ENCODE data around the gene ZNF385B.

Gene ZNF385B

DNA sequence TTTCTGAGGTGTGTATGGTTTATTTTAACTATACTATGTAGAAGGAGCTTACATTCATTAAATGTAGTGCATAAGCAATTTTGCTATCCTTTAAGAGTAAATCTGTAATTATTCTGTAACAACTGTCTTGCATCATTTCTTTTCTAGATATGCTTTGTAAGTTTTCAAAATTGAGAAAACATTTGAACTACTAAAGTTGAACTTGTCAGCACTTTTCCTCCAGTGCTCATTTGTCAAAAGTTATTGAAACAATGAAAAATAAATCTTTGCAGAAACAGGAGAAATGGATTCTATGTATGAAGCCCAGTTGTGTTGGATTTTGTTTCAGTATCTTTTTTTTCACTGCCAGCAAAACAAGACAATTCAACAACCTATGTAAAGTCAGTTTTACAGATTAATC, 14.5 kb upstream of the ZNF385B start:
- Mint-ChIP-seq H3K4me3 (no peak overlapping the region), H3K36me3 (no peaks in the 10 kb centered on the region), H3K9me3 (no peaks in the 10 kb centered on the region), H3K4me1 (no peaks in the 10 kb centered on the region), H3K27ac (no peak overlapping the region)
- ATAC-seq, result no peak
- no peak for DNase-seq (ENCODE audit: low spot score in 2 of 2)

DNA sequence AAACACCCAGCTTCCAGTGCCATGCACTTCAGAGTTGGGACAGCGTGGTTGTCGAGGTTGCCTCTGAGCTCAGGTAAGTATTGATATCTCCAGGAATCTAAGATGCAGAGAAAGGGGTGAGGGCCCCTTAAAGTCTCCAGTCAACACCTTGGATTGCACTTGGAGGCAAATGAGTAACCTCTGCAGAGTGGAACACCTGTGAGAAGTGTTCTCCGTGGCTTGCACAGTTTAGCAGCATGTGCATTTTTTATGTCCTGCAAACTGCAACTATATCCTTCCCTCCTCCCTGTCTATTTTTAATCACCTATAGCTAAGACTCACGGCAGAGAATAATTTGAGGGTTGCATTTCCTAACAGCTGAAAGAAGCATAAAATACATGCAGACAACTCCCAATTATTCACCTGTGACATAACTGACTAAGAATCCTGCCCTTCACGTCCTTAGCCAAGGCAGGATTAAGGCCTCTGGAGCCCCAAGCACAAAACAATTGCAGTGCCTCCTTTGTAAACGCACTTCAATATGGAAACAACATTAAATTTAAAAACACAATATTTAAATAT, 1.6 kb upstream of the ZNF385B start:
- ATAC-seq (no peak), DNase-seq (ENCODE audit: low spot score in 2 of 2) (no peak)
- Mint-ChIP-seq H3K9me3 (no peaks in the 10 kb centered on the region), H3K36me3 (no peaks in the 10 kb centered on the region), H3K4me3 (no peak overlapping the region), H3K4me1 (peaks cover 8% of the 10 kb centered on the region), H3K27ac (no peak overlapping the region)

DNA sequence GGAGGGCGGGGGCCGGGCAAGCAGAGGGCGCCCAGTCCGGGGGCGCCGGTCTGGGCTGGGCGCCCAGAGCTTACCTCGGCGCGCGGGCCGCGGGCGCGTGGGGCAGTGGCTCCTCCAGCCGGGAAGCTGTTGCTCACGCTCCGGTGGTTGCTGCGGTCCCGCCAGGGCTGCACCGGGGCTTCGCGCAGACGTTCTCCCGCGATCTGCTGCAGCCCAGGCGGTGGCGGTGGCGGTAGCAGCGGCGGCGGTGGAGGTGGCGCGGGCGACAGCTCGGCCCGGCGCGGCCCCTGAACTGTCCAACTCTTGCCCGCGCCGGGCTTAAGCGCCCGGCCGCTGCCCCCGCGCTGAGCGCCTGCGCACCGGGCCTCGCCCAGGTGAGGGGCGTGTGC, 391 bp downstream of the ZNF385B start:
- Mint-ChIP-seq H3K27ac (no peak overlapping the region), H3K4me3 (no peak overlapping the region), H3K36me3 (no peaks in the 10 kb centered on the region), H3K9me3 (no peaks in the 10 kb centered on the region), H3K4me1 (peaks cover 8% of the 10 kb centered on the region)
- peak; percentile 43 for ATAC-seq
- DNase-seq (ENCODE audit: low spot score in 2 of 2), result no peak

DNA sequence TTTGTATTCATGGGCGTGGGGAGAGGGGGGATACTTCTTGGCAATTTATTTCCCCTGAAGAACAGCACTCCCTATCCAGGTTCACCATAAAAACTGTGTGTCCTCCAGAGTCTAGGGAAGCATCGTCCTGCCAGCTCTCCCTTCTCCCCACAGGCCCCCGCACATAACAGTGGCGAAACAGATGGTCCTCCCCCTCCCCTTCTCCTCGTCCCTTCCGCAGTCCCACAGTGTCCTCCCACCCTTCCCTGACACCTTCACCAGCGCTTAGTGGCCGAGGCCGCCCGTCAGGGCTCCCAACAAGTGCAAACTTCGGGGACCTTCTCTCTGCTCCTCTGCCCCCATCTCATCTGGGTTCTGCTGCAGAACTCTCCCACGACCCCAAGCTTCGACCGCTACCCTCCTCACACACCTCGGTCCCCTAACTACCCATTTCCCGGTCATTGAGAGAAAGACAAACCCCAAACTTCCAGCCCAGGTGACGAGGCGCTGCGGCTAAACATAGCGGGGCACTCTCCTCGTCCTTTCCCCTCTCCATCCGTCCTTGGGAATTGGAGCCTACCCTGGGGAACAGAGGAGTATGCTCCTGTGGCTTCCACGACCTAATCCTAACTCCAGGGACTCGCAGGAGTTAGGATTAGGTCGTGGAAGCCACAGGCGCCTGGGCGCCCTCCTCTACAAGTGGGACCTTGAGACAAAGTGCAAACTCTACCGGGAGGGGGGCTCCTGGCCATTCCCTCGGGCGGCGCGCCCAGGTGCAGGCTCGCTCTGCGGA, 971 bp downstream of the ZNF385B start:
- Mint-ChIP-seq H3K9me3 (no peaks in the 10 kb centered on the region), H3K27ac (no peak overlapping the region), H3K36me3 (no peaks in the 10 kb centered on the region), H3K4me3 (no peak overlapping the region), H3K4me1 (peaks cover 8% of the 10 kb centered on the region)
- ATAC-seq (no peak), DNase-seq (ENCODE audit: low spot score in 2 of 2) (no peak)

DNA sequence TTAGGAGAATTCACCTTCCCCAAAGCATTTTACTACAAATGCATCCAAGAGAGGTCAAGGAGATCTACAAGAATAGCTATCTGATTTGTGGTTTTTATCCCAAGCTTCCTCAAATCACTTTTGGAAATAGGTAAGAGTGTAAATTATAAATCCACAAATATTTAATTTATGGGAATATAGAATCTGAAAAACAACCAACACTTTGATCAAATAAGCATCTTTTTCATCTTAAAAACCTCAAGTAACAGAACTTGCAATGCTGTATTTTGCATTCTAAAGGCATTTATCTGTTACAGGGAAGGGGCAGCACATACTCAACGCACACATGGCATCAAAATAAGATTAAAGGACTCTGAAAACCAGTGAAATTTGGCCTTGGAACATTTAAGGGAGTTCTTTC, 1.9 kb downstream of the ZNF385B start:
- DNase-seq (ENCODE audit: low spot score in 2 of 2), result no peak
- H3K4me3 Mint-ChIP-seq, result no peak overlapping the region
- H3K4me1 Mint-ChIP-seq, result peaks cover 8% of the 10 kb centered on the region
- no peak overlapping the region for H3K27ac Mint-ChIP-seq
- no peak for ATAC-seq
- no peaks in the 10 kb centered on the region for H3K9me3 Mint-ChIP-seq
- H3K36me3 Mint-ChIP-seq, result no peaks in the 10 kb centered on the region

DNA sequence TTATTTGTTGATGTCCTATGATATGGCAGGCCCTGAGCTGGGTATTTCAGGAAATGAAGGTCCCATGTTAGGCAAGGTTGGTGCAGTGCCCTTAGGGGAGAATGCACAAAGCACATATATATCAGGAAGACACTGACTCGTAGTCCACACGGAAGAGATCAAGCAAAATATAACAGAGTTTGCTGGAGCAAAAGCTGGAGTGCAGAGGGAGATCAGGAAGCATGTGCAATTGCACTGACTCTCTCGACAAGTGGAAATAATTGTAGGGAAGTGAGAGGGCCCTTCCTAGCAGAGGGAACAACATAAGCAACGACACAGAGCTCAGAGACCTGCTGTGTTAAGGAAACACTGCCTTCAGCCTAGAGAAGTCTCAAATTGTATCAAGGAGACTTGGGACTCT, 4.2 kb downstream of the ZNF385B start:
- H3K36me3 Mint-ChIP-seq, result no peaks in the 10 kb centered on the region
- no peaks in the 10 kb centered on the region for H3K9me3 Mint-ChIP-seq
- H3K27ac Mint-ChIP-seq, result no peak overlapping the region
- no peak overlapping the region for H3K4me3 Mint-ChIP-seq
- peaks cover 8% of the 10 kb centered on the region for H3K4me1 Mint-ChIP-seq
- no peak for DNase-seq (ENCODE audit: low spot score in 2 of 2)
- ATAC-seq, result no peak

DNA sequence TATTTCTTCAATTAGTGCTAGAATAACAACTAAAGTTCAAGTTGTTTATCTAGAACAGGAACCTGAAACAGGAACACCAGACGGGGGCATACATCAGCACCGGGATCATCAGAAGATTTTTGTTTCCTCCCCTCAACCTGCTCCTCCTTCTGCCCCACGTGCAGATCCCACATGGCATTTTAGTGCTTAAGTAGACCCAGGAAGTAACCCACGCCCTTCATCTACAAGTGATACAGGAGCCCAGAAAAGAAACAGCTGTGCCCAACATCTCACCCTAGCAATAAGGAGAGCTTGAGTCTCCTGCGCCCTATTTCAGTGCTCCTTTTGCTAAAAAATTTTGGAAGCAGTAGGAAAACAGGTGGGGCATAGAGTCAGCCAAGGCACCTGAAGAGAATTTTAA, 5.2 kb downstream of the ZNF385B start:
- no peak for ATAC-seq
- no peak for DNase-seq (ENCODE audit: low spot score in 2 of 2)
- H3K27ac Mint-ChIP-seq, result no peak overlapping the region
- peaks cover 8% of the 10 kb centered on the region for H3K4me1 Mint-ChIP-seq
- no peak overlapping the region for H3K4me3 Mint-ChIP-seq
- no peaks in the 10 kb centered on the region for H3K36me3 Mint-ChIP-seq
- no peaks in the 10 kb centered on the region for H3K9me3 Mint-ChIP-seq

DNA sequence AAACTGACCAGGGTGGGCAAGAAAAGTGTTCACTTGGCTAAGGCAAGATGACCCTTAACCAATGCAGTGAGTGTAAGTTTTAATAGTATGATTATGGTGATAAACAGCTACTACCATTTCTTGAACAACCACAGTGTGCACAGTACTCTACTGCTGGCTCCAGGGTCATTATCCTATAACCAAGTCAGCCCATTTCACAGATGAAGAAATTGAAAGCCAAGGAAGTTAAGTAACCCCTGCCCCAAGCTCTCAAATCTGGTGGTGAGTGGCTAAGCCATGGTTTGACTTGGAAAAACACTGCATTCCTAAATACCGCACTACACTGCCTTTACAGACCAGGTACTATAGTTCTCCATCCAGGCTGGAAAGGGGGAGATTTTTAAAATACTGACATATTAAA, 5.7 kb downstream of the ZNF385B start:
- Mint-ChIP-seq H3K36me3 (no peaks in the 10 kb centered on the region), H3K9me3 (no peaks in the 10 kb centered on the region), H3K4me3 (no peak overlapping the region), H3K4me1 (peaks cover 8% of the 10 kb centered on the region), H3K27ac (no peak overlapping the region)
- ATAC-seq, result no peak
- DNase-seq (ENCODE audit: low spot score in 2 of 2), result no peak

DNA sequence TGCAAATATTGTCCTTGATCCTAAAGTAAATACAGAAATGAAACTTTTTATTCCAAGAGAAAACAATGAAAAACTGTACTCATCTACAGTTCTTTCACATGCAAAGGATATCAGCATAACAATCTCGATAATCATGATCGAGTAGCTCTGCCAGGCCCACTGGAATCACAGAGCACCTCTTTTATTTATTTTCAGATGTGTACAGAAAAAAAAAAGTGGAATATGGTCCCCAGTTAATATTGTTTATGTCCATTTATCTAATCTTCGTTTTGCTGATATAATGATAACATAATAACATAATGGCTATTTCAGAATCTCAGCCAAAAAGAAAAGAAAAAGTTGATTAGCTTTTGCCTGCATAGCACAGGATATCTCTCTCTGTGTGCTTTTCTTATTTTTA, 6.5 kb downstream of the ZNF385B start:
- H3K27ac Mint-ChIP-seq, result no peak overlapping the region
- no peak for DNase-seq (ENCODE audit: low spot score in 2 of 2)
- ATAC-seq, result no peak
- no peaks in the 10 kb centered on the region for H3K9me3 Mint-ChIP-seq
- H3K36me3 Mint-ChIP-seq, result no peaks in the 10 kb centered on the region
- no peak overlapping the region for H3K4me3 Mint-ChIP-seq
- H3K4me1 Mint-ChIP-seq, result no peaks in the 10 kb centered on the region

DNA sequence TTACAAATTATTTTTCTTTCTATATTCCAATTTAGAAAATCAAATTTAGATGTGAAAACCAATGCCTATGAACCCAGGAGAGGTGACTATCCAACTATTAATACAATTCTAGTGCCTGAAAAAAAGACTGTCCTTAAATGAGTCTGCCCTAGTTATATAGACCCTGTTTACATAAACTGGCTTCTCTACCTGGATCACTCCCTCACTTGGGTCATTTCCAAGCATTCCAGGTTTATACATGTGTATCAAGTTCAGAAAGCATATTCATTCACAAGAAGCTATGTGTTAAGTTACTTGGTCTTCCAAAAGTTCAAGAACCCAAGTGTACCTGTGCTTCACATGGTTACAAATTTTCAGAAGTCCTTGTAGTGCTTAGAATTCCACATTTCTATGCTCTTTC, 8.3 kb downstream of the ZNF385B start:
- Mint-ChIP-seq H3K27ac (no peak overlapping the region), H3K36me3 (no peaks in the 10 kb centered on the region), H3K4me3 (no peak overlapping the region), H3K9me3 (no peaks in the 10 kb centered on the region), H3K4me1 (no peaks in the 10 kb centered on the region)
- ATAC-seq (no peak), DNase-seq (ENCODE audit: low spot score in 2 of 2) (no peak)

DNA sequence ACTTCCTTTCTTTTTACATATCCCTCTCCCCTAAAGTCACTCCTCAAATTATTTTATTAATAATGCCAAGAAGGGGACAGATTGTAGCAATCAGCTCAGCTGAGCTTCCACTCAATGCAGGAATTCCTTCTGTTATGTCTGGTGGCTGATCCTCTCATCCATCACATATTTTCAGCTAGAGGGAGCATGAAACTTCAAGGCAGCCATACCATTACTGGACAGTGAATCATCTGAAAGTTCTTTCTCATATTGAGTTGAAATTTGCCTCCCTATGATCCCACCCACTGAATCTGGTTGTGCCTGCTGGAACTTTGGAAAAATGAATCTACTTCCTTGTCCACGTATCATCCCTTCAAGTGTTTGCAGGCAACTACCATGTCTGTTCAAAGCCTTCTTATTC, 11.2 kb downstream of the ZNF385B start:
- no peak overlapping the region for H3K27ac Mint-ChIP-seq

DNA sequence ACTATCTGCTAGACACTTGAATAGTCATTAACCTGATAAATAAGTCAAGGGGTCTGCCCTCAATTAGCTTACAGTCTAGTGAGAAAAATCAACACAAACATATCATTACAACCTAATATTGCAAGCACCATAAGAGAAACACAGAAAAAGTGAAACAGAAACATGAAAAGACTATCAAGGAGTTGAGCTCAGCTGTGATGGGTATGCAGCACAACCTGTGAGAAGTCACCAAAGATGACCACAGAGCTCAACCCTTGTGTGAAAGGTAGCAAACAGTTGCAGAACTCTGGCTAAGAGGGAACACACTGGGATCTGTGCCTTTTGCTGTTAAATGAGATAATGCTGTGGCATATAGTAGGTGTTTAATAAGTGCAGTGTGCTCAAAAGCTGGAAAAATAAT, 11.7 kb downstream of the ZNF385B start:
- Mint-ChIP-seq H3K9me3 (no peaks in the 10 kb centered on the region), H3K4me1 (no peaks in the 10 kb centered on the region), H3K4me3 (no peak overlapping the region), H3K36me3 (no peaks in the 10 kb centered on the region), H3K27ac (no peak overlapping the region)
- no peak for DNase-seq (ENCODE audit: low spot score in 2 of 2)
- no peak for ATAC-seq

More for the DNA sequence above, 11.2 kb downstream of the ZNF385B start:
- H3K4me1 Mint-ChIP-seq, result no peaks in the 10 kb centered on the region
- no peak for DNase-seq (ENCODE audit: low spot score in 2 of 2)
- ATAC-seq, result no peak
- no peak overlapping the region for H3K4me3 Mint-ChIP-seq
- H3K36me3 Mint-ChIP-seq, result no peaks in the 10 kb centered on the region
- no peaks in the 10 kb centered on the region for H3K9me3 Mint-ChIP-seq

DNA sequence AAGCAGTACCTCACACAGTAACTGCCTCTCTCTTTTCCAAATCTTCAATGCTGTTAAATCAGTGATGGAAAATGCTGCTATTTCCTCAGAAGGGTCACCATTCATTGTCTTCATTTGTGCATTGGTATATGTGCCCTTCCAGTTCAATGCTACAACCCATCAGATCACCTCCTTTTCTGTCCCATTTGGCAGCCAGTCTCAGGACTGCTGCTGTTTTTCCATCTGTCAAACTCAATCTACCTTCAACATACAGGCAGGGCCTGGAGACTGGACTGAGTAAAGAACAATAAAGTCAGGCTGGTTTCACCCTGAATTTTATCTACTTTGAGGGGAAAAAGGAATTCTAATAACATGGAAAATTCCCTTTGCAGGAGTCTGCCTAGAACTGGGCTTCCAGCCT, 17.9 kb downstream of the ZNF385B start:
- Mint-ChIP-seq H3K4me3 (no peak overlapping the region), H3K27ac (no peak overlapping the region), H3K9me3 (no peaks in the 10 kb centered on the region), H3K36me3 (no peaks in the 10 kb centered on the region), H3K4me1 (no peaks in the 10 kb centered on the region)
- ATAC-seq, result no peak
- no peak for DNase-seq (ENCODE audit: low spot score in 2 of 2)

DNA sequence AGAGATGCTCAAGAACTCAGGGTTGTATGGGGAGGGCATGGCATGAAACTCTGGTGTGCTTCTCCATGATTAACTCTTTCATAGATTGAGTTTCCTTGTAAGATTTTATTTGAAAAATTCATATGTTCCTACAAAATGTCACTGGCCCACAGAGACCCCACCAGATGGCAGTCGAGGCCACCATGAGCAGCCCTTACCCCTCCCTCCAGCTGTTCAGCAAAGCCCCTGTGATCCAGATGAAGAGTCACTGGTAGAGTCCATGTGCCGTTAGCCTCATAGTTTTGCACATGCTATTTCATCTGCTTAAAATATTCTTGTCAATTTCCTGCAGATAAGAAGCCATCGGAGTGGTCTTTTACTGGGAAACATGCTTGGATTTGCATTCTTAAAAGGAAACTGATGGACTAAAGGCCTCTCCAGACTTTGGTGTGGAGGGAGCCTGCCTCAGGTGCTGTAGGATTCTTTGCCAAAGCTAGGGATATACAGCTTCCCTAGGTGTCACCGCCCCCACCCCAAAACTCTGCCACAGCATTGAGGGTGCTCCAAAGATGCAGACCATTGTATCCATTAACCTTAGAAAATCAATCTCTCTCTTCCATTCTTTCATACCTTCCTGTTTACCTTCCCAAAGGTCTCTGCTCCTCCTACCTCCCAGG, 18.8 kb downstream of the ZNF385B start:
- Mint-ChIP-seq H3K9me3 (no peaks in the 10 kb centered on the region), H3K4me3 (no peak overlapping the region), H3K27ac (no peak overlapping the region), H3K4me1 (no peaks in the 10 kb centered on the region), H3K36me3 (no peaks in the 10 kb centered on the region)
- DNase-seq (ENCODE audit: low spot score in 2 of 2) (no peak), ATAC-seq (peak; percentile 17)

DNA sequence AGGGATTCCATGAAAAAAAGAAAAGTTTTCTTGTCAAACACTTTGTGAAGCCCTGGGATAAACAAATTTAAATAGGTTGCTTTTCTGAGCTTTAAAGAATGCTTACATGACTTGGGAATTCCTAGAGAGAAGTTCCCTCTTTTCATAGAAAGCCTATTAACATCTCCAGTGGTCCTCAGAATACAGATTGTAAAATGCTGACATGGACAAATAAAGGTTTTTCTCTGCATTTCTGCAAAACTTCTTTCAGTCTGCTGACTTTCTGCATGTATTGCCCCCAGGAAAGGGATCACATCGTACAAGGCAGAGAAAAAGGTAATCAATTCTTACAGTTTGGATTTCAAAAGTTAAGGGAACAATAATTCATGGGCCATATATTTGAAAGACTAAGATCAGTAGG, 20.6 kb downstream of the ZNF385B start:
- DNase-seq (ENCODE audit: low spot score in 2 of 2) (no peak), ATAC-seq (no peak)
- Mint-ChIP-seq H3K4me3 (no peak overlapping the region), H3K4me1 (no peaks in the 10 kb centered on the region), H3K9me3 (no peaks in the 10 kb centered on the region), H3K36me3 (no peaks in the 10 kb centered on the region), H3K27ac (no peak overlapping the region)

DNA sequence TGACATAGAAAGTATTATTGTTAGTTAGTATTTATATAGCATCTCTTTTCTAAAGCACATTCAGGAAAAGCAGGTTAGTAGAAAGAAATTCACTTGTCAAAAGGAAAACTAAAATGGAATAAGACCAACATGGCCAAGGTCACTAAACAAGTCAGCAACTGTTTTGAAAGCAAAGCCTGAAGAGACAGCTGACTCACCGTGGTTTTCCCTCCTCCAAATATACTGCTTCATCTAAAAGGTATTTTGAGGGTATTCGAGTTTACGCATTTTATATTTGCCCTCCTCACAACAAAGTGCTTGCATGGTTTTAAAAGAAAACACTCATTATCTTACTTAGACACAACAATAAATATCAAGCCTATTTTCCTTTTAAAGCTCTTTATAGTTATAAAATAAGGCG, 24.0 kb downstream of the ZNF385B start:
- Mint-ChIP-seq H3K4me1 (no peaks in the 10 kb centered on the region), H3K27ac (no peak overlapping the region), H3K9me3 (no peaks in the 10 kb centered on the region), H3K4me3 (no peak overlapping the region), H3K36me3 (no peaks in the 10 kb centered on the region)
- DNase-seq (ENCODE audit: low spot score in 2 of 2), result no peak
- ATAC-seq, result no peak
